Naive thymus-derived CD4-positive, alpha-beta T cell (primary cell): ENCODE data around the gene TMEM267. TPM values are rescaled to one million over a fixed set of nuclear protein-coding genes. Genes with fewer than 3 reads are reported as not detected.
"Not testable (repeated sequence)": the region's sequence is repeated elsewhere in the genome, so short reads cannot be mapped to it uniquely, and the experiment has no call there.

Source experiments
- ATAC-seq: fragments of 150-1000 bp; cut with Tn5 transposase; 2 replicates; pipeline ENCODE4 v1.10.0; 2021; ENCODE audit warnings: mild to moderate bottlenecking, moderate library complexity
- CTCF ChIA-PET: fragments of 350-600 bp; sonication (Branson Sonifier 250); formaldehyde crosslinking; loops from one replicate; lab custom pipeline; 2021; ENCODE audit warnings: antibody characterized with exemption; lab: Charles Lee
- POLR2A ChIA-PET: fragments of 350-600 bp; sonication (Branson Sonifier 250); formaldehyde crosslinking; loops from one replicate; lab custom pipeline; 2021; ENCODE audit warnings: antibody characterized with exemption, inconsistent platforms; lab: Charles Lee
- DNase-seq, 9 donors: peaks; one replicate each; pipeline versions ENCODE4 v3.0.0 to v3.0.0-alpha.2; 2020 to 2022; ENCODE audit warnings: mixed read lengths in 1 of 9
- H3K27ac ChIP-seq: one replicate; pipeline ENCODE4 v1.7.0; 2013; ENCODE audit warnings: mild to moderate bottlenecking, low read depth, low read length, moderate library complexity
- H3K27me3 ChIP-seq, 2 donors: one replicate each; pipeline ENCODE4 v1.7.0; 2013; ENCODE audit warnings: low read length in 2 of 2, mild to moderate bottlenecking in 2 of 2, moderate library complexity in 2 of 2; ENCODE audit not compliant: control insufficient read depth in 2 of 2, insufficient read depth in 2 of 2
- H3K36me3 ChIP-seq, 3 experiments: 1 replicate in 2 of 3; 2 replicates in 1 of 3; pipeline ENCODE4 v1.7.0; 2013; ENCODE audit warnings: low read length in 3 of 3, mild to moderate bottlenecking in 3 of 3, moderate library complexity in 1 of 3; ENCODE audit not compliant: insufficient read depth in 3 of 3, control insufficient read depth in 2 of 3
- H3K4me1 ChIP-seq, 2 donors: one replicate each; pipeline ENCODE4 v1.7.0; 2013; ENCODE audit warnings: low read length in 2 of 2, mild to moderate bottlenecking in 2 of 2, moderate library complexity in 1 of 2; ENCODE audit not compliant: control insufficient read depth in 2 of 2, insufficient read depth in 2 of 2
- H3K4me3 ChIP-seq: 2 replicates; pipeline ENCODE4 v1.7.0; 2013; ENCODE audit warnings: mild to moderate bottlenecking, low read length
- H3K9me3 ChIP-seq, 3 experiments: 1 replicate in 2 of 3; 2 replicates in 1 of 3; pipeline ENCODE4 v1.7.0; 2013; ENCODE audit warnings: low read length in 3 of 3; ENCODE audit not compliant: control insufficient read depth in 2 of 3
- H3K27ac Mint-ChIP-seq, 9 donors: one replicate each; pipeline ENCODE4 v1.8.0; 2020 to 2022; ENCODE audit warnings: mixed read lengths in 9 of 9, mild to moderate bottlenecking in 8 of 9, moderate library complexity in 5 of 9, inconsistent platforms in 2 of 9
- H3K27me3 Mint-ChIP-seq, 5 donors: one replicate each; pipeline ENCODE4 v1.8.0; 2021 to 2022; ENCODE audit warnings: mixed read lengths in 5 of 5, mild to moderate bottlenecking in 1 of 5
- H3K36me3 Mint-ChIP-seq, 5 donors: one replicate each; pipeline ENCODE4 v1.8.0; 2020 to 2022; ENCODE audit warnings: mixed read lengths in 5 of 5, mild to moderate bottlenecking in 3 of 5, inconsistent platforms in 1 of 5
- H3K4me1 Mint-ChIP-seq, 7 donors: one replicate each; pipeline ENCODE4 v1.8.0; 2020 to 2022; ENCODE audit warnings: mixed read lengths in 7 of 7, mild to moderate bottlenecking in 3 of 7, inconsistent platforms in 1 of 7
- H3K4me3 Mint-ChIP-seq, 10 donors: one replicate each; pipeline ENCODE4 v1.8.0; 2020 to 2022; ENCODE audit warnings: mild to moderate bottlenecking in 10 of 10, mixed read lengths in 10 of 10, moderate library complexity in 6 of 10, inconsistent platforms in 2 of 10
- H3K9me3 Mint-ChIP-seq, 11 donors: one replicate each; pipeline ENCODE4 v1.8.0; 2020 to 2022; ENCODE audit warnings: mixed read lengths in 11 of 11, mild to moderate bottlenecking in 4 of 11, inconsistent platforms in 1 of 11, moderate library complexity in 1 of 11
- intact Hi-C, 2 donors: fragments of 100-400 bp; cut with micrococcal nuclease; formaldehyde crosslinking; loops; one replicate each; pipeline ENCODE4 v1.15.1; 2023
- polyA plus RNA-seq, 2 donors: library from polyadenylated mRNA; unstranded; fragments of 300-500 nt; fragmentation: Illumina TruSeq; gene quantifications; one replicate each; pipeline ENCODE4 v1.2.3, GENCODE V29; 2021
- total RNA-seq, 6 experiments: library from RNA in 5 of 6; stranded (reverse) in 5 of 6; gene quantifications; 1 replicate in 5 of 6; 2 replicates in 1 of 6; pipeline ENCODE4 v1.2.3 and lab custom pipeline; 2021 to 2026

The TMEM267 gene
- total and polyA plus RNA-seq, 7 experiments from 2014 or later, result 8.5 to 21.8 (median 16.2) TPM

DNA sequence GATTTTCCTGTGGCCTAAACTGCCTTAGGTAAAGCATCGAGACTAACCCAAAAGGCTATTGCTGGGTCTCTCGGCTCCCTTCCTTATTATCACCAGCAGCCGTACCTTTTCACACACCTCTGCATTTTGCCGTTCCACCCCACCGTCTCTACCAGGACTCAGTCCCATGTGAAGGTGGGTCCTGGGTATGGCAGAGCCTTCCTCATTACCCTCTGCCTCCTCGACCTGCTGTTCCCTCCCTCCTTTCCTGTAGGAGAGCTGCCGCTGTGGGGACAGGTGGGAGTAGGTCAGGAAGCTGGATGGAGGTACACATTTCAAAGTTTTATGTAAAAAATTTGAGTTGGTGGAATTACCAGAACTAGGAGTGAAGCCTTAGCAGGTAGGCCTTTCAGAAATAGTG lies 73.3 kb downstream of the TMEM267 start:
- H3K9me3 ChIP-seq, result no peaks in the 10 kb centered on the region

DNA sequence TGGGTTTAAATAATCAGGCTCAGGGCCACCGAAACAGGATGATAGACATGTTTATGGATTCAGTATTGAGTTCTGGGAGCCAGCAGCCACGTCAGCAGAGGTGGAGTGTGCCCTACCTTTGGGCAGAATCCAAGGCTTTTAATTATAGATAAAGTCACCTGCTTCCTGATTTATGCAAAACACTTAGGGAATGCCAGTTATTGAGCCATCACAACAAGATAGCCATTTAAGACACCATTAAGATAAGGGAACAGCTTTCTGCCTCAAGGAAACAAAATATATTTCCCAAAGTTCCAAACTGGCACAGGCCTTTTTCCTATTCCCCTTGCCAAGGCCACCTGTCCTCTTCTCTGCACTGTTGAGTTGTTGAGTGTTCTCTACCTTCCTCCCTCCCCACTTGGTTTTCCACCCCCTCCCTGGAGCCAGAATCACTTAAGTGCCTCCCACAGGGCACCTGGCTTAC lies 73.8 kb downstream of the TMEM267 start:
- no peak for ATAC-seq
- POLR2A ChIA-PET, result no interaction called here
- Histone ChIP-seq H3K27ac (no peak overlapping the region), H3K4me3 (no peak overlapping the region), H3K9me3 (no peaks in the 10 kb centered on the region), H3K27me3 (no peaks in the 10 kb centered on the region), H3K4me1 (no peaks in the 10 kb centered on the region), H3K36me3 (no peaks in the 10 kb centered on the region)
- CTCF ChIA-PET, result no interaction called here
- H3K9me3 Mint-ChIP-seq, result peaks cover 5 to 35% (median 16%) of the 10 kb centered on the region in 11 donors
- H3K4me1 Mint-ChIP-seq, result no peaks in the 10 kb centered on the region
- H3K36me3 Mint-ChIP-seq, result peaks cover 0 to 14% (median 2%) of the 10 kb centered on the region in 5 donors
- intact Hi-C loops, result no loop called here
- H3K27me3 Mint-ChIP-seq, result peaks cover 0 to 3% (median 0%) of the 10 kb centered on the region in 5 donors
- peak overlapping the region in 1 of 9 donors; percentile 54 for H3K27ac Mint-ChIP-seq
- DNase-seq, result no peak
- no peak overlapping the region for H3K4me3 Mint-ChIP-seq

More for the DNA sequence above, 73.3 kb downstream of the TMEM267 start:
- Histone ChIP-seq H3K4me1 (no peaks in the 10 kb centered on the region), H3K27ac (no peak overlapping the region), H3K27me3 (no peaks in the 10 kb centered on the region), H3K36me3 (no peaks in the 10 kb centered on the region), H3K4me3 (no peak overlapping the region)
- peaks cover 0 to 9% (median under 1%) of the 10 kb centered on the region in 5 donors for H3K36me3 Mint-ChIP-seq
- CTCF ChIA-PET, result no interaction called here
- POLR2A ChIA-PET, result no interaction called here
- peaks cover 1 to 29% (median 10%) of the 10 kb centered on the region in 11 donors for H3K9me3 Mint-ChIP-seq
- no peaks in the 10 kb centered on the region for H3K4me1 Mint-ChIP-seq
- peaks cover 0 to 3% (median 0%) of the 10 kb centered on the region in 5 donors for H3K27me3 Mint-ChIP-seq
- H3K4me3 Mint-ChIP-seq, result no peak overlapping the region
- no peak for ATAC-seq
- intact Hi-C loops, result no loop called here
- no peak for DNase-seq
- H3K27ac Mint-ChIP-seq, result no peak overlapping the region

DNA sequence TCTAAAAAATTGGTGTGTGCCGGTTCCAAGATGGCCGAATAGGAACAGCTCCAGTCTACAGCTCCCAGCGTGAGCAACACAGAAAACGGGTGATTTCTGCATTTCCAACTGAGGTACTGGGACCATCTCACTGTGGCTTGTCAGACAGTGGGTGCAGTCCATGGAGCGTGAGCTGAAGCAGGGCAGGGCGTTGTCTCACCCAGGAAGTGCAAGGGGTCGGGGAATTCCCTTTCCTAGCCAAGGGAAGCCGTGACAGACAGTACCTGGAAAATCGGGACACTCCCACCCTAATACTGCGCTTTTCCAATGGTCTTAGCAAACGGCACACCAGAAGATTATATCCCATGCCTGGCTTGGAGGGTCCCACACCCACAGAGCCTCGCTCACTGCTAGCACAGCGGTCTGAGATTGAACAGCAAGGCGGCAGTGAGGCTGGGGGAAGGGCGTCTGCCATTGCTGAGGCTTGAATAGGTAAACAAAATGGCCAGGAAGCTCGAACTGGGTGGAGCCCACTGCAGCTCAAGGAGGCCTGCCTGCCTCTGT lies 81.1 kb downstream of the TMEM267 start:
- H3K9me3 ChIP-seq, ATAC-seq, H3K27ac ChIP-seq, H3K27me3 Mint-ChIP-seq, H3K4me3 ChIP-seq, H3K27me3 ChIP-seq, DNase-seq, intact Hi-C loops, H3K4me1 ChIP-seq, H3K4me3 Mint-ChIP-seq, POLR2A ChIA-PET, CTCF ChIA-PET, H3K36me3 ChIP-seq: not testable (repeated sequence)
- peak overlapping the region in 1 of 9 donors; percentile 55 for H3K27ac Mint-ChIP-seq
- peaks cover 5 to 35% (median 18%) of the 10 kb centered on the region in 11 donors for H3K9me3 Mint-ChIP-seq
- H3K4me1 Mint-ChIP-seq, result peaks cover 5 to 20% (median 12%) of the 10 kb centered on the region in 7 donors
- peaks cover 11 to 37% (median 17%) of the 10 kb centered on the region in 5 donors for H3K36me3 Mint-ChIP-seq

DNA sequence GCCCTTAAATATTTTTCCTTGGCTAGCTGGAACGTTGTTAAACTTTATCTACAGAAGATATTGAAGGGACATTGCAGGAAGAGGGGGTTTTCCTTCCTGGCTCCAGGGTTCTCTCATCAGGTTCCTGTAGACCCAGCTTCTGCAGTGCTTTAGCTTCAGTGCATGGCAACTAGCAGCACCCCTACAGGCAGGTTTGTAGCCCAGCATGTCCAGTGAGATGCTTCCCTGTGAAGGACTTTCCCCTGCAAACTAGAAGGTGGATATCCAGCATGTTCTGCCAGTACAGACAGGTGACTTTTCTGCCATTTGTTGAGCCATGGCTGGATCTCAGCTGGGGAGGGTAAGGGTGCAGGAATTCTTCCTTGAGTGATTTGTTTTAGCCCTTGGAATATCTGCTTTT lies 81.8 kb downstream of the TMEM267 start:
- Histone ChIP-seq H3K4me1 (peaks cover 0 to 3% of the 10 kb centered on the region in 2 donors), H3K27me3 (no peaks in the 10 kb centered on the region), H3K27ac (no peak overlapping the region), H3K36me3 (no peaks in the 10 kb centered on the region), H3K4me3 (no peak overlapping the region), H3K9me3 (no peaks in the 10 kb centered on the region)
- Mint-ChIP-seq H3K9me3 (peaks cover 5 to 29% (median 18%) of the 10 kb centered on the region in 11 donors), H3K27me3 (peaks cover 0 to 4% (median 0%) of the 10 kb centered on the region in 5 donors), H3K27ac (no peak overlapping the region), H3K4me3 (no peak overlapping the region), H3K4me1 (peaks cover 6 to 24% (median 15%) of the 10 kb centered on the region in 7 donors), H3K36me3 (peaks cover 11 to 35% (median 14%) of the 10 kb centered on the region in 5 donors)
- CTCF ChIA-PET, result no interaction called here
- no peak for ATAC-seq
- intact Hi-C loops, result no loop called here
- POLR2A ChIA-PET, result no interaction called here
- no peak for DNase-seq

DNA sequence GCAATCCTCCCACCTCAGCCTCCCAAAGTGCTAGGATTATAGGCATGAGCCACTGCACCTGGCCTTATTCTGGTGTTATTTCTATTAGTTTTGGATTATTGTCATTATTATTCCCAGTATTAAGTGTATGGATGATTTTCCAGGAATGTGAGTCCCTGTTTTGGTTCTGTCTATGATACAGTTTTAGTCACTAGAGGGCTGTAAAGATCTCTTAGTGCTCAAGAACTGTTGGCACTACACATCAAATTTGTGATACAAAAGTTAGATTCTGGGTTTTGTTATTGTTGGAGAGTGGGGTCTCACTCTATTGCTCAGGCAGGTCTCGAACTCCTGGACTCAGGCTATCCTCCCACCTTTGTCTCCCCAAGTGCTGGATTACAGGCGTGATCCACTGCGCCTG lies 83.6 kb downstream of the TMEM267 start:
- peaks cover 3 to 7% of the 10 kb centered on the region in 2 donors for H3K4me1 ChIP-seq
- no peaks in the 10 kb centered on the region for H3K9me3 ChIP-seq
- Mint-ChIP-seq H3K27me3 (peaks cover 0 to 4% (median 0%) of the 10 kb centered on the region in 5 donors), H3K27ac (no peak overlapping the region), H3K36me3 (peaks cover 4 to 37% (median 11%) of the 10 kb centered on the region in 5 donors), H3K9me3 (peaks cover under 1 to 20% (median 10%) of the 10 kb centered on the region in 11 donors), H3K4me3 (no peak overlapping the region), H3K4me1 (peaks cover 12 to 41% (median 24%) of the 10 kb centered on the region in 7 donors)
- DNase-seq (no peak), ATAC-seq (no peak)
- CTCF ChIA-PET, result interaction anchor here (1.5 kb wide), 1 partner anchor 11 kb away, joined by 3 read pairs; no protein-coding TSS in a partner anchor
- no peak overlapping the region for H3K4me3 ChIP-seq
- POLR2A ChIA-PET, result no interaction called here
- no peak overlapping the region for H3K27ac ChIP-seq
- intact Hi-C loops, result no loop called here
- no peaks in the 10 kb centered on the region for H3K36me3 ChIP-seq
- no peaks in the 10 kb centered on the region for H3K27me3 ChIP-seq

DNA sequence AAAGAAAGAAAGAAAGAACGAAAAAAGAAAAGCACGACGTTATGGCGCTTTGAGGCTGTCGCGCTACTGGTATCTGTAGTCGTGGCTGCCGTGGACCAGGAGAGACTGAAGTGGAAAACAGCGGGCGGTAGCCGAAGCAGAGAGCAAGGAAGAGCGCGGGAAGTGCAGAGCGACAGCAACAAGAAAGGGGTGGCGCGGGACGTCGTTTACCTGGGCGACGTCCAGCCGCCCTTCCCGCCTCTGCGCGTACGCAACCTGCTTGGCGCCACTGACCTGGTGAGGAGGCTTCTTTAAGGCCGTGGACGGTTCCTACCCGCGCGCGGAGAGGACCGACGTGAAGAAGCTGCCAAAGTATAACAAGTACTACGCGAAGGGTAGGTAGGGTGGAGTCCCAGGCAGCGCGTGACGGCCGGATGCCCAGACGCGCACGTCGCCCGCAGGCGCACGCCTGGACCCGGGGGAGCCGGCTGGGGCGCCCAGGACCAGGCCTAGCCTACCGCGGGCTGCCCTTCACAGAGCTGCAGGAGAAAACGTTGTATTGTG lies 86.8 kb downstream of the TMEM267 start:
- Mint-ChIP-seq H3K4me3 (peak overlapping the region; percentile 88 to 100 (median 98)), H3K36me3 (peaks cover 0 to 25% (median 11%) of the 10 kb centered on the region in 5 donors), H3K27me3 (no peaks in the 10 kb centered on the region), H3K4me1 (peaks cover 15 to 62% (median 41%) of the 10 kb centered on the region in 7 donors), H3K27ac (peak overlapping the region; percentile 93 to 99 (median 97)), H3K9me3 (peaks cover 0 to 2% (median 0%) of the 10 kb centered on the region in 11 donors)
- ATAC-seq (peak; percentile 96), DNase-seq (peak; percentile 42 to 74 (median 66))
- Histone ChIP-seq H3K9me3 (no peaks in the 10 kb centered on the region), H3K27me3 (no peaks in the 10 kb centered on the region), H3K4me3 (peak overlapping the region; percentile 80), H3K4me1 (peaks cover 3 to 7% of the 10 kb centered on the region in 2 donors), H3K27ac (peak overlapping the region; percentile 76), H3K36me3 (no peaks in the 10 kb centered on the region)
- CTCF ChIA-PET, result interaction anchor here (0.7 to 1.2 kb wide), 3 partner anchors 92 to 1539 kb away, joined by 3 to 5 read pairs (median 3); no protein-coding TSS in a partner anchor
- intact Hi-C loops, result loop anchor here (1.0 to 5.0 kb wide), 12 partner anchors 84 to 1475 kb away; partner anchors contain the start of genes PAIP1 (in 2 of the 2), HMGCS1 (in 1 of the 2), NNT (in 1 of the 2) and TMEM267 (in 1 of the 2)
- POLR2A ChIA-PET, result interaction anchor here (0.7 to 5.2 kb wide), 11 partner anchors 72 to 447 kb away, joined by 3 to 59 read pairs (median 3); partner anchors contain the start of genes HMGCS1 and TMEM267
